ENCODE data around the gene STRBP. TPM values are rescaled to one million over a fixed set of nuclear protein-coding genes. Genes with fewer than 3 reads are reported as not detected.
"Not testable (repeated sequence)": the region's sequence is repeated elsewhere in the genome, so short reads cannot be mapped to it uniquely, and the experiment has no call there.

Gene STRBP
- total RNA-seq (2014; rRNA removed; shearing (Covaris generic)) = 10.6 and 11.0 TPM in 2 replicates

- peak; percentile 75 for DNase-seq (ENCODE audit: low read depth)
Observed at GRCh38 chr9:123268465-123269259, at the start of gene STRBP. Gene STRBP (minus strand): TSS chr9:123268586. CDS start chr9:123184134, 84,452 bp downstream.

GRCh38 chr9:123316053-123316718 is 47.8 kb upstream of the STRBP start:
- no peak for DNase-seq (ENCODE audit: low read depth)

- DNase-seq (ENCODE audit: low read depth) = no peak
Observed at GRCh38 chr9:123315635-123316034, 47.2 kb upstream of the STRBP start.

GRCh38 chr9:123314617-123315016 is 46.2 kb upstream of the STRBP start:
- DNase-seq (ENCODE audit: low read depth) = no peak

GRCh38 chr9:123312306-123312877 is 44.0 kb upstream of the STRBP start:
- no peak for DNase-seq (ENCODE audit: low read depth)

GRCh38 chr9:123311250-123311752 is 42.9 kb upstream of the STRBP start:
- no peak for DNase-seq (ENCODE audit: low read depth)

- no peak for DNase-seq (ENCODE audit: low read depth)
Observed at GRCh38 chr9:123310551-123311249, 42.3 kb upstream of the STRBP start.

- DNase-seq (ENCODE audit: low read depth) = no peak
Observed at GRCh38 chr9:123309611-123310010, 41.2 kb upstream of the STRBP start.

GRCh38 chr9:123305879-123306278 is 37.5 kb upstream of the STRBP start:
- no peak for DNase-seq (ENCODE audit: low read depth)

GRCh38 chr9:123304340-123304691 is 35.9 kb upstream of the STRBP start:
- no peak for DNase-seq (ENCODE audit: low read depth)

- DNase-seq (ENCODE audit: low read depth) = no peak
Observed at GRCh38 chr9:123302348-123303214, 34.2 kb upstream of the STRBP start.

- DNase-seq (ENCODE audit: low read depth) = not testable (repeated sequence)
Observed at GRCh38 chr9:123301936-123302335, 33.5 kb upstream of the STRBP start.

GRCh38 chr9:123300554-123300953 is 32.2 kb upstream of the STRBP start:
- DNase-seq (ENCODE audit: low read depth) = no peak

- no peak for DNase-seq (ENCODE audit: low read depth)
Observed at GRCh38 chr9:123299558-123300126, 31.3 kb upstream of the STRBP start.

GRCh38 chr9:123296174-123296573 is 27.8 kb upstream of the STRBP start:
- no peak for DNase-seq (ENCODE audit: low read depth)

- no peak for DNase-seq (ENCODE audit: low read depth)
Observed at GRCh38 chr9:123291736-123292135, 23.4 kb upstream of the STRBP start.

GRCh38 chr9:123290764-123291163 is 22.4 kb upstream of the STRBP start:
- DNase-seq (ENCODE audit: low read depth) = no peak

GRCh38 chr9:123287639-123288038 is 19.3 kb upstream of the STRBP start:
- DNase-seq (ENCODE audit: low read depth) = no peak

GRCh38 chr9:123286324-123286723 is 17.9 kb upstream of the STRBP start:
- no peak for DNase-seq (ENCODE audit: low read depth)

GRCh38 chr9:123284656-123285055 is 16.3 kb upstream of the STRBP start:
- no peak for DNase-seq (ENCODE audit: low read depth)

GRCh38 chr9:123283455-123283854 is 15.1 kb upstream of the STRBP start:
- no peak for DNase-seq (ENCODE audit: low read depth)

Measured in RPMI7951 (cell line).